Measurements from ENCODE around the gene CELA3B. TPM values are rescaled to one million over a fixed set of nuclear protein-coding genes. Genes with fewer than 3 reads are reported as not detected.
"Not testable (repeated sequence)": the region's sequence is repeated elsewhere in the genome, so short reads cannot be mapped to it uniquely, and the experiment has no call there.

CELA3B gene
- total RNA-seq, 1 donor from 2014 or later, result not detected

DNA sequence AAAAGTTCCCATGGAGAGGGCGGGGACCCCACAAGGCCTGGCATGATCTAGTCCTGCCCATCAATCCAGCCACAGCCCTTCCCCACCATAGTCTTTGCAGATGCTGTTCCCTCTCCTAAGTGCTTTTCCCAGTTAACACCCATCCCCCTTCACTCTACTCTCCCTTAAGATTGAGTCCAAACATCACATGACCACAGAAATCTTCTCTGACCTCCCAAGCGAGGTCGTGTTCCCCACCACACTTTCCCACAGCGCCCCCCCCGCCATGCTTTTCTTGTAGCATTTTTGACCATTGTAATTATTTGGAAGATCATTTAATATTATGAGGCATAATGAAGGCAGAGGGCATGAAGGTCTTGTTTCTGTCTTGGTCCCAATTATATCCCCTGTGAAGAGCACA, 35.5 kb upstream of the CELA3B start:
- Mint-ChIP-seq H3K9me3 (no peaks in the 10 kb centered on the region), H3K27ac (ENCODE audit: unreplicated experiment) (no peak overlapping the region), H3K27me3 (ENCODE audit: low read depth) (no peaks in the 10 kb centered on the region), H3K4me1 (peaks cover 65% of the 10 kb centered on the region), H3K4me3 (peak overlapping the region; percentile 24), H3K36me3 (ENCODE audit: low read depth) (no peaks in the 10 kb centered on the region)
- no peak for DNase-seq (ENCODE audit: low read depth, low spot score)
- TF ChIP-seq, protein P1, sequence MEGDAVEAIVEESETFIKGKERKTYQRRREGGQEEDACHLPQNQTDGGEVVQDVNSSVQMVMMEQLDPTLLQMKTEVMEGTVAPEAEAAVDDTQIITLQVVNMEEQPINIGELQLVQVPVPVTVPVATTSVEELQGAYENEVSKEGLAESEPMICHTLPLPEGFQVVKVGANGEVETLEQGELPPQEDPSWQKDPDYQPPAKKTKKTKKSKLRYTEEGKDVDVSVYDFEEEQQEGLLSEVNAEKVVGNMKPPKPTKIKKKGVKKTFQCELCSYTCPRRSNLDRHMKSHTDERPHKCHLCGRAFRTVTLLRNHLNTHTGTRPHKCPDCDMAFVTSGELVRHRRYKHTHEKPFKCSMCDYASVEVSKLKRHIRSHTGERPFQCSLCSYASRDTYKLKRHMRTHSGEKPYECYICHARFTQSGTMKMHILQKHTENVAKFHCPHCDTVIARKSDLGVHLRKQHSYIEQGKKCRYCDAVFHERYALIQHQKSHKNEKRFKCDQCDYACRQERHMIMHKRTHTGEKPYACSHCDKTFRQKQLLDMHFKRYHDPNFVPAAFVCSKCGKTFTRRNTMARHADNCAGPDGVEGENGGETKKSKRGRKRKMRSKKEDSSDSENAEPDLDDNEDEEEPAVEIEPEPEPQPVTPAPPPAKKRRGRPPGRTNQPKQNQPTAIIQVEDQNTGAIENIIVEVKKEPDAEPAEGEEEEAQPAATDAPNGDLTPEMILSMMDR (conservative IDR thresholded peaks at IDR 0.05), result no peak

DNA sequence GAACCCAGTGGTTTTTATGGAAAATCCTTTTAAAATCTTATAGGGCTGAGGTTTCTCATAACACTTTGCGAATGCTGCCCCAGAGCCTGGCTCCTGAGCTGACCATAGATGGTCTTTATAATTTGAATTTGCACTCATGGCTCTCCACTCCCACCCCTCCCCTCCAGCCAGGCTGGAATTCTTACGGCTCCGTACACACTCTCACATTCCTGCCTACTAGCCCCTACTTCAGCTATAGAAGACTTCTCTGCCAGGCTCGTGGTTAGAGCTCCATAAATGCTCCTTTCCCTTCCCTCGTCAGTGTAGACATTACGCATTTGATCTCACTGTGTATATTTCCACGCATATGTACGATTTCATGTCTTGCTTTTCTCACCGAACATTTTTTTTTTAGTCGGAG, 34.4 kb upstream of the CELA3B start:
- peak overlapping the region; percentile 54 for H3K4me3 Mint-ChIP-seq

DNA sequence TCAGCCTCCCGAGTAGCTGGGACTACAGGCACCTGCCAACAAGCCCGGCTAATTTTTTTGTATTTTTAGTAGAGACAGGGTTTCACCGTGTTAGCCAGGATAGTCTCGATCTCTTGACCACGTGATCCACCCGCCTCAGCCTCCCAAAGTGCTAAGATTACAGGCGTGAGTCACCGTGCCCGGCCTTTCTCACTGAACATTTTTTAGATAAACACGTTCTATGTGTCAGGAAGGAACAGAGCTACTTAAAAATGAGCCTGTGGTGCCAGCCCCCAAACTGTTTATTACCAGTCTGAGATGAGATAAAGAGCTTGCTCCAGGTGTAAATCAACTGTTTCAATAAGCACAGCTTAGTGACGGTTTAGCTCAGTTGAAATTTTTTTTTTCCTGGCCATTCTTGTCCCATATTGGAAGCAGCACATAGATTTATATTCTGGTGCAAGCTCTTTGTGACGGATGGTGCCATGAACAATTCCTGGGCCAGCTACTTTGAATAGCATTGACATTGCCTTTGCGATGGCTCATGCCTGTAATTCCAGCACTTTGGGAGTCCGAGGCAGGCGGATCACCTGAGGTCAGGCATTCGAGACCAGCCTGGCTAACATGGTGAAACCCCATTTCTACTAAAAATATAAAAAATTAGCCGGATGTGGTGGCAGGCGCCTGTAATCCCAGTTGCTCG, 33.7 kb upstream of the CELA3B start:
- H3K4me1 Mint-ChIP-seq, result peaks cover 62% of the 10 kb centered on the region
- DNase-seq (ENCODE audit: low read depth, low spot score); H3K36me3 Mint-ChIP-seq (ENCODE audit: low read depth); H3K4me3 Mint-ChIP-seq; H3K9me3 Mint-ChIP-seq; H3K27me3 Mint-ChIP-seq (ENCODE audit: low read depth): not testable (repeated sequence)
- H3K27ac Mint-ChIP-seq (ENCODE audit: unreplicated experiment), result peak overlapping the region; percentile 37

More for the DNA sequence above, 34.4 kb upstream of the CELA3B start:
- H3K4me1 Mint-ChIP-seq, result peaks cover 68% of the 10 kb centered on the region
- H3K27ac Mint-ChIP-seq (ENCODE audit: unreplicated experiment), result peak overlapping the region; percentile 37
- DNase-seq (ENCODE audit: low read depth, low spot score), result no peak
- TF ChIP-seq, protein P1 (conservative IDR thresholded peaks at IDR 0.05), result no peak
- no peaks in the 10 kb centered on the region for H3K27me3 Mint-ChIP-seq (ENCODE audit: low read depth)
- no peaks in the 10 kb centered on the region for H3K9me3 Mint-ChIP-seq
- H3K36me3 Mint-ChIP-seq (ENCODE audit: low read depth), result no peaks in the 10 kb centered on the region

DNA sequence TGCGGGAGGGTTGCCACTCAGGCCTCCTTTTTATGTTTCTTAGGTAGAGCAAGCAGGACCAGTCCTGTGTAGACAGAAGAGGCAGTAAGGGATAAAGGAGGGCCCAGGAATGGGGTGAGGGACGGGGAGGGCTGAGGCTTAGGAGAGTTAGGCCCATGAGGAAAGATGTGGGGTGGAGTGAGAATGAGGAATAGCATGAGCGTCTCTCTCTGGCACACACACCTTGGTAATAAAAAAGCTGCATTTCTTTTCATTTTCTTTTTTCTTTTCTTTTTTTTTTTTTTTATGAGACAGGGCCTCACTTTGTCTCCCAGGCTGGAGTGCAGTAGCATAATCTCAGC, 32.1 kb upstream of the CELA3B start:
- no peaks in the 10 kb centered on the region for H3K27me3 Mint-ChIP-seq (ENCODE audit: low read depth)
- H3K4me1 Mint-ChIP-seq, result peaks cover 46% of the 10 kb centered on the region
- peak overlapping the region; percentile 95 for H3K27ac Mint-ChIP-seq (ENCODE audit: unreplicated experiment)
- H3K9me3 Mint-ChIP-seq, result no peaks in the 10 kb centered on the region
- no peaks in the 10 kb centered on the region for H3K36me3 Mint-ChIP-seq (ENCODE audit: low read depth)
- DNase-seq (ENCODE audit: low read depth, low spot score), result no peak
- H3K4me3 Mint-ChIP-seq, result peak overlapping the region; percentile 53
- TF ChIP-seq, protein P1 (conservative IDR thresholded peaks at IDR 0.05), result no peak

DNA sequence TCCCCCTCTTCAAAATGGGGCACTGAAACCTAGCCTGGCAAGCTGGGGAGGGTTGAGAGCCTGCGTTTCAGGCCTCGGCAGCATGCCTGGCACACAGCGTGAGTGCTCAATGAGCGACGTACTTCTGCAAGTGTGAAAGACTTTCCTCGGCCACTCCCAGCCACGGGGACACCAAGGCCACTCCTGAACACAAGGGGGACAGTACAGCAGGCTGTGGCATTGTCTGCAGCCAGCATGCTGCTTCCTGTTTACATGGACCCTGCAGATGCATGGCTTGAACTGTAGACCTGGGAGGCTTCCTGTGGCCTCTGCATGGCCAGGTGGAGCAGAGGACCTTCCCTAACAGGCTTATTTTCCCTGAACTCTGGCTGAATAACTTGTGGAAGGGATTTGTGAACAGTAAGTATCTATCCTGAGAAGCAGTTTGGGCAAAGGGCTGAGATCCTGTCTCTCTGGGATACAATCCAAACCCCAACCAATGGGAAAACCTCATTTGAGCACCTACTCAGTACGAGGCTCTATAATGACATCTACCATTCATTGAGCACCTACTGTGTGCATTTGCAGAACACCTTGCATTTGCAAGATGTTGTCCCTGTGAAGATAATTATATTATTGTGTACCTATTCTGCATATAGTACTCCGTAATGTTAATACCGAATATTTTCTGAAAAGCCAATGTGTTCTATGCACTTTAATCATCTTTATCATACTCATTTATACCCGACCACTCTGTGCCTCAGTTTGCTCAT, 29.8 kb upstream of the CELA3B start:
- H3K4me3 Mint-ChIP-seq, result no peak overlapping the region
- no peak overlapping the region for H3K27ac Mint-ChIP-seq (ENCODE audit: unreplicated experiment)
- peaks cover 26% of the 10 kb centered on the region for H3K4me1 Mint-ChIP-seq
- TF ChIP-seq, protein P1 (conservative IDR thresholded peaks at IDR 0.05), result no peak
- no peaks in the 10 kb centered on the region for H3K36me3 Mint-ChIP-seq (ENCODE audit: low read depth)
- H3K27me3 Mint-ChIP-seq (ENCODE audit: low read depth), result no peaks in the 10 kb centered on the region
- no peaks in the 10 kb centered on the region for H3K9me3 Mint-ChIP-seq
- DNase-seq (ENCODE audit: low read depth, low spot score), result no peak

DNA sequence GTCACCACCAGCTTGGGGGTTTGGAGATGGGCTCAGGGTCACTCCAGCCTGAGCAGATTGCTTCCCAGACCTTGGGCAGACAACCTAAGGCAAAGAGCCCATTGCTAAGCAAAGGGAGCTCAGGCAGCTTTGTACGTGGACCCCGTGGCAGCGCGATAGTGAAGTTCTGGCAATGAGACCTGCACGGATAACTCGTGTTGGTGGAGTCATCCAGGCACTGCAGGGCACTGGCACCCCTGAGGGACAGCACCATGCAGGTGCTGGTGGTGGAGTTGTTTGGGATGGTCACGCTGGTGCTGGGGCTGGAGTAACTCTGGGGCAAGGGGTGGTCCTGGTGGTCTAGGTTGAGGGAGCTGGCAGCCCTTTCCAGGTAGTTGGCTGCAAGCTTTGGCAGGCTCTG, 26.1 kb upstream of the CELA3B start:
- Mint-ChIP-seq H3K27me3 (ENCODE audit: low read depth) (no peaks in the 10 kb centered on the region), H3K4me1 (peaks cover 26% of the 10 kb centered on the region), H3K36me3 (ENCODE audit: low read depth) (no peaks in the 10 kb centered on the region), H3K4me3 (no peak overlapping the region), H3K27ac (ENCODE audit: unreplicated experiment) (no peak overlapping the region), H3K9me3 (no peaks in the 10 kb centered on the region)
- TF ChIP-seq, protein P1 (conservative IDR thresholded peaks at IDR 0.05), result no peak
- DNase-seq (ENCODE audit: low read depth, low spot score), result no peak

Measured in neural crest cell (in vitro differentiated cells).